Measurements from ENCODE around the gene KCNH2.

- TF ChIP-seq CTCF (IDR thresholded peaks at IDR 0.05; ENCODE audit: low read depth, low read length, missing input control) (no peak), TAF1 (conservative IDR thresholded peaks at IDR 0.05) (no peak), RAD21 (IDR thresholded peaks at IDR 0.05) (no peak), FOXA1 (IDR thresholded peaks at IDR 0.05) (no peak), SP1 (IDR thresholded peaks at IDR 0.05) (no peak), REST (IDR thresholded peaks at IDR 0.05) (no peak), JUND (IDR thresholded peaks at IDR 0.05) (no peak), MAX (IDR thresholded peaks at IDR 0.05) (no peak), ATF3 (IDR thresholded peaks at IDR 0.05) (no peak), NR2F2 (IDR thresholded peaks at IDR 0.05) (no peak), ZBTB33 (IDR thresholded peaks at IDR 0.05) (no peak), RXRA (IDR thresholded peaks at IDR 0.05) (no peak), FOXA2 (IDR thresholded peaks at IDR 0.05) (no peak)
Measured at GRCh38 chr7:150980663-150981062, 2.5 kb upstream of the KCNH2 start.
